ENCODE results near the gene TOMM70.

The TOMM70 gene

DNA sequence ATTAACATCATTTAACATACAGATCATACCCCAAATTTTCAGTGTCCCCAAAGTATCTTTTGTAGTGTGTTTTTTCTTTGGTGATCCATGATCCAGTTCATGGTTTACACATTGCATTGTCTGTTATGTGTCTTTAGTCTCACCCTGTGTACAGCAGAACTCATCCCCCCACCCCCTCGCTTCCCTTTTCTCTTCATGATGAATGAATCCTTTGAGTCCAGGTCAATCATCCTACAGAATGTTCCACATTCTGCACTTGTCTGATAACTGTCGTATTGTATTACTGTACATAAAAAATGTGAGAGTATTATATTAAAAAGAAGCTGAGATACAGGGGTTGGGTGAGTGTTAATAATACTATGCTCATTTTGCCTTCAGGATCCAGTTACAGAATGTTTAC, 80.9 kb downstream of the TOMM70 start:
- DNase-seq: no peak

DNA sequence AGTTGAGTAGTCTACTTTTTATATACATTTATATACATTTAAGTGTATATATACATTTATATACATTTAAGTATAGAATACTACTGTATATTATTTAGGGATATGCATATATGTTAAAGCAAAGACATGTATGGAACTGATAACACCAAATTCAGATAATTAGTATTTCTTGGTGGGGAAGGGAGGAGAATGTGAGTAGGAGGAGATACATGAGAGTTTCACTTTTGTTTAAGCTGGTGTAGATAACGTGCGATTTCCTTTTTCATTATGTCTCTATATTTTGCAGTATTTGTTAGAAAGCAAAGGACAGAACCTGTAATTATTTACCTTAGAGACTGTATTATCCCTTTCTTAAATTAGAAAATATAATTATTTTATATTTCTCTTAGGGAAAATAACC, 83.0 kb downstream of the TOMM70 start:
- DNase-seq: no peak

DNA sequence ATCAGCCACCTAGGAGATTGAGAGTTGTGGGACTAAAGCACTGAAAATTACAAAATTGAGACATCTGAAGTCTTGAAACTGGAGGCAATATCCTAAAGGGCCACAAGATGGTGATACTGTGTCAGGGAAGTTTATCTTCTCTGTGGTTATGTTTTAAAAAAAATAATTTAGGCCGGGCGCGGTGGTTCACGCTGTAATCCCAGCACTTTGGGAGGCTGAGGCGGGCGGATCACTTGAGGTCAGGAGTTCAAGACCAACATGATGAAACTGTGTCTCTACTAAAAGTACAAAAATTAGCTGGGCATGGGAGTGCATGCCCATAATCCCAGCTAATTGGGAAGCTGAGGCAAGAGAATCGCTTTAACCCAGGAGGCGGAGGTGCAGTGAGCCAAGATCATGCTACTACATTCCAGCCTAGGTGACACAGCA, 84.2 kb downstream of the TOMM70 start:
- DNase-seq: peak; percentile 72

Measured in NCI-H82 (cell line).